ENCODE measurements around the gene AACS. TPM values are rescaled to one million over a fixed set of nuclear protein-coding genes. Genes with fewer than 3 reads are reported as not detected.

AACS gene
- polyA plus RNA-seq, 10 donors = 17.5 to 37.5 (median 28.5) TPM

DNA sequence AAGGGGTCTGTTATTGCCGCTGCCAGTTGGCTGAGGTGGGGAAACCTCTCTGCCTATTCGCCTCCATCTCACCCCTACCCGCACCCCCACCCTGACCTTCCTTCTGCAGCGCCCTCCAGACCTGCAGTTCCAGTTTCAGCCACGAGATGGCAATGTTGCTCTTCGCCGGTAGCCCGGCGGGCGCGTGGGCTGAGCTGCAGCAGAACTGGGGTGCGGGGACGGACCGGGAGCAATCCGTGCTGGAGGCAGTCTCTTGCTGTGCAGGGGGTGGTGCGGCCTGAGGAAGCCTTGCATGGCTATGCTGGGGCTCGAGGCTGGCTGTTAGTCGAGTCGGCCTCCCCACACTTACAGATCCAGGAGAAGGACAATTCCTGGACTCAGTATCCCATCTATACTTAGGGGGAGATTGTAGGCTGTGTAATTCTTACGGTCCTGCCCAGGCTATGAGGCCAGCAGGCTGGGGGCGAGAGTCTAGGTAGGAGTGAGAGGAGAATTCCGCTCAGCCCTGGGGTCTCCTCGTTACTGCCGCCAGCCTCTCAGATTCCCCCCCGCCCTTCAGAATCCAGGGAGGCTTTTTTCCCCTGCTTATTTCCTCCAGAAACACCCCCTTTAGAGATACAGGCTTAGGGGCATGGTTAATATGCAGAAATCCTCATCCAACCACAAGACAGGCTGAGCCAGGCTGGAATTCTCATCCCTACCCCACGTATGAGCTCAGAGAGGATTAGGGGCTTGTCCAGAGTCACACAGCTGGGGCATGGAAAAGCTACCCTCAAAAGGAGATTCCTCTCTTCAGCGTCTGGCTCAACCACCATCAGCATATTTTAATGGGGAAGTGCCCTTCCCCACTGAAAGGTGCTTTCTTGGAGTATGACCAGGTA lies 118.2 kb downstream of the AACS start:
- peak; percentile 60 to 85 (median 81) for DNase-seq

- DNase-seq = no peak
Observed at GRCh38 chr12:125184213-125184967, 119.2 kb downstream of the AACS start.

GRCh38 chr12:125185311-125185739 lies 120.1 kb downstream of the AACS start:
- peak in 1 of 3 donors; percentile 21 for DNase-seq

DNA sequence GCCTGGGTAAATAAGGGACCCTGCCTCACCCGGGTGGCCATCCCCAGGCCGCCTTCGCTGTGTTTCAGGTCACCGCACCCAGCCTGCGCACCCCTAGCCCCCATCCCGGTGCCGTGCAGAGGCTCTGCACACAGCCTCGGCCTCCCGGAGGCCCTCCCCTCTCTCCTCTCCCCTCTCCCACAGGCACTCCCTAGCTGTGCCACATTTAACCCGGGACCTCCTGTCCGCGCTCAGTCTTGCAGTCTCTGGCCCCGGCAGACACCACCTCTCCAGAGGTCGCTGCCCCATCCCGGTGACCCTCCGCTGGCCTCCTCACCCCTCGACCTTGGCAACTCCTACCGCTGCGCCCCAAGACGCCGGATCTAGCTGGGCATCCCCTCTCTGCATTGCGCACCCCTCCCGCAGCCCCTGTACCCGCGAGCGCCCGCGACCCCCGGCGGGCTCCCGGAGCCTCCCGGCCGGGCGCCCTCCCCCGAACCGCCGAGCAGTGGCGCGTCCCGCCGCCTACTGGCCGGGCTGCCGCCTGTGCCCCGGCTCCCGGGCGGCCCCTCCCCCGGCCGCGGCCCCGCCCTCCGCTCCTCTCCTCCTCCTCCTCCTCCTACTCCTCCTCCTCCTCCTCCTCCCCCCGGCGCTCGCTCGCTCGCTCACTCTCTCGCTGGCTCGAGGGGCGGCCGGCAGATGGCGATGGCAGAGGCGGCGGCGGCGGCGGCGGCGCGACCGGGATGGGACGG lies 120.7 kb downstream of the AACS start, which contains the start of gene TMEM132B:
Gene TMEM132B (plus strand): TSS at position 647 of the 731 bp plus-strand sequence.
- DNase-seq = peak; percentile 64 to 67 (median 65)

GRCh38 chr12:125186471-125187147 lies 121.4 kb downstream of the AACS start:
- no peak for DNase-seq

DNA sequence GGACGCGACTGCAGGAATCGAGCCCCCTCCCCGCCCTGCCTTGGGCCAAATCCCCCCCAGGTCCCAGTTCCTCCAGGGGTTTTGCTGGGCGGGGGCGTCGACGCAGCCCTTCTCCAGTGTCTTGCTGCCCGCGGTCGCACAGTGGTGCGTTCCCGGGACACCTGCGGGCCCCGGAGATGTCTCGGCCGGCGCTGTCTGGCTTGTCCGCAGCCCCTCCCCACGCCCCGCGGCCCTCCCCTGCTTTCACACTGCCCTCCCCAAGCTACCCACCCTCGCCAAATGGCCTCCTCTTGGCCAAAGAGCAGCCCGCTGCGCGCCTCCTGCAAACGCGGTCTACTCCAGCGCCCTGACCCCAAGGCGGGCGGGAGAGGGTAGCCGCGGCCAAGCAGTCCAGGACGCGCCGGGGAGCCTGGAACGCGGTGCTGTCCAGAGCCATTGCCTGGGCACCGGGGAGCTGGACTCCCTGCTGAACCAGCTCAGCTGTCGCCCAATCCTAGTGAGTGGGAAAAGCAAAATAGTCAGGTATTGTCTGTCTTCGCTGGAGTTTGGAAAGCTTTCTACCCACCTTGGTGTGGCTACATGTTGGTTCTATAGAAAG lies 122.0 kb downstream of the AACS start:
- peak in 1 of 3 donors; percentile 11 for DNase-seq

GRCh38 chr12:125187780-125188741 lies 122.8 kb downstream of the AACS start:
- DNase-seq = no peak

GRCh38 chr12:125189015-125189414 lies 123.8 kb downstream of the AACS start:
- DNase-seq = no peak

DNA sequence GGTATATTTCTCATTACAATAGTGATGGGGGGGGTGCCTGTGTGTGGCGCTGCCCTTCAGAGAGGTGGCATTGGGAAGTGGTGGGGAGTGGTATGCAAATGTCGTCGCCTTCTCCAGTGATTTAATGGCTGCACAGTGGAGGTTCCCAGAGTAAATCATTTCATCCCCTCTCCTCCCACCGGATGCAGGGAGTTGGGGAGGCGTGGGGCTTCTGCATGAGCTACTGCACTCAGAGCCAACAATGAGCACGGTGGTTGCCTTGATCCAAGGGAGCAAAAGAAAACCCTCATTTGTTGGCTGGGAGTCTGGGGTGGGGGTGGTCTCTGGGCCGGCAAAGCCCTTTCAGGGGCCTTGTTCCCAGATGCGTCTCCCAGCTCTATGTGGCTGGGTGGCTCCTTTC lies 124.3 kb downstream of the AACS start:
- DNase-seq = no peak

- DNase-seq = no peak
Observed at GRCh38 chr12:125191361-125192087, 126.3 kb downstream of the AACS start.

DNA sequence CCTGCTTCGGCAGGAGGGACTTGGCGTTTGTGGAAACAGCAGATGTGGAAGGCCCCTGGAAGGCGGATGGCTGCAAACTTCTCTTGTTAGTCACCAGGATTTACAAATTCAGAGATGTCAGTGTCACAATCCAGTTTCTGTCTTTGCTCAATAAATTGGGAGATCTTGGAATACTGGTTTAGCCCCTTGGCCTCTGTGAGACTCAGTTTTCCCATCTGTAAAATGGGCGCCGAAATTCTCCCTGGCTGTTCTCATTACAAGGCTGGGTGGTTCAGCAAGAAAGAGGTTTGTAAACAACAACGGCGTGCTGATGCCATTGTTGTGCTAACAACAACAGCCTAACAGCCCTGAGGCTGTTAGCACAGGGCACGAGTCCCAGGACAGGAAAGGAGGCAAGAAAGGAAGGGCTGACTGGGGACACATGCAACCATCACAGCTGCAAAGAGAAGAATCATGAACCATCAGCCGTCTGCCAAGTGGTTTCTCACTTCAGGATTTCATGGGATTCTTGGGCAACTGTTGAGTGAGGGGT lies 127.5 kb downstream of the AACS start:
- no peak for DNase-seq

Other genes starting within 250 kb of the AACS start
- gene SCARB1, start 201.6 kb upstream of the AACS start, polyA plus RNA-seq (ENCODE audit: insufficient read length in 10 of 10) = 10 to 100 TPM; 16.5 to 30.6 (median 20.7) TPM
- 100 to 1,000 TPM; 759 to 967 (median 819) TPM for gene UBC, start 150.8 kb upstream of the AACS start, polyA plus RNA-seq (ENCODE audit: insufficient read length in 10 of 10)
- 10 to 100 TPM in 1 of 10 donors, 1 to 10 TPM in 9; 7.3 to 10.7 (median 9.1) TPM for gene DHX37, start 76.3 kb upstream of the AACS start, polyA plus RNA-seq (ENCODE audit: insufficient read length in 10 of 10)
- gene BRI3BP, start 71.8 kb upstream of the AACS start, polyA plus RNA-seq (ENCODE audit: insufficient read length in 10 of 10) = 1 to 10 TPM; 2.2 to 5.7 (median 3.3) TPM
- gene TMEM132B, start 121.0 kb downstream of the AACS start, polyA plus RNA-seq (ENCODE audit: insufficient read length in 10 of 10) = 1 to 10 TPM in 7 of 10 donors, under 1 TPM in 3; 0.88 to 2.7 (median 1.2) TPM